ENCODE measurements around the gene ISLR.
"Not testable (repeated sequence)": the region's sequence is repeated elsewhere in the genome, so short reads cannot be mapped to it uniquely, and the experiment has no call there.

ISLR gene

GRCh38 chr15:74138642-74139041 is 34.9 kb upstream of the ISLR start:
- no peak for DNase-seq

- DNase-seq = no peak
Measured at GRCh38 chr15:74141591-74141990, 31.9 kb upstream of the ISLR start.

- DNase-seq = no peak
Measured at GRCh38 chr15:74144153-74144775, 29.2 kb upstream of the ISLR start.

GRCh38 chr15:74146277-74146800 is 27.2 kb upstream of the ISLR start:
- DNase-seq = no peak

GRCh38 chr15:74147051-74147450 is 26.5 kb upstream of the ISLR start:
- no peak for DNase-seq

- no peak for DNase-seq
Measured at GRCh38 chr15:74155766-74156417, 17.6 kb upstream of the ISLR start.

GRCh38 chr15:74156678-74157411 is 16.7 kb upstream of the ISLR start:
- no peak for DNase-seq

GRCh38 chr15:74157868-74158827 is 15.4 kb upstream of the ISLR start:
- DNase-seq = no peak

- no peak for DNase-seq
Measured at GRCh38 chr15:74158855-74159650, 14.5 kb upstream of the ISLR start.

GRCh38 chr15:74159773-74160172 is 13.7 kb upstream of the ISLR start:
- no peak for DNase-seq

- DNase-seq = not testable (repeated sequence)
Measured at GRCh38 chr15:74160390-74160789, 13.1 kb upstream of the ISLR start.

GRCh38 chr15:74162195-74162536 is 11.3 kb upstream of the ISLR start:
- not testable (repeated sequence) for DNase-seq

- DNase-seq = no peak
Measured at GRCh38 chr15:74165461-74165860, 8.0 kb upstream of the ISLR start.

- no peak for DNase-seq
Measured at GRCh38 chr15:74167891-74168331, 5.6 kb upstream of the ISLR start.

GRCh38 chr15:74168711-74169126 is 4.8 kb upstream of the ISLR start:
- no peak for DNase-seq

GRCh38 chr15:74170071-74170844 is 3.3 kb upstream of the ISLR start:
- no peak for DNase-seq

- no peak for DNase-seq
Measured at GRCh38 chr15:74170875-74171578, 2.5 kb upstream of the ISLR start.

GRCh38 chr15:74171965-74172541 is 1.5 kb upstream of the ISLR start:
- DNase-seq = no peak

- no peak for DNase-seq
Measured at GRCh38 chr15:74172701-74173379, 670 bp upstream of the ISLR start.
